Nephron progenitor cell (in vitro differentiated cells): ENCODE measurements around the gene SH3BP5.

Source experiments
- DNase-seq: peaks from one replicate; pipeline ENCODE4 v3.0.0; 2021
- H3K27ac Mint-ChIP-seq: 2 replicates; pipeline ENCODE4 v1.8.0; 2021; ENCODE audit warnings: mild to moderate bottlenecking, moderate library complexity, mixed read lengths
- H3K27me3 Mint-ChIP-seq: 2 replicates; pipeline ENCODE4 v1.8.0; 2021; ENCODE audit warnings: mild to moderate bottlenecking, low read depth, mixed read lengths; ENCODE audit not compliant: poor library complexity
- H3K36me3 Mint-ChIP-seq: 2 replicates; pipeline ENCODE4 v1.8.0; 2021; ENCODE audit warnings: low read depth, mixed read lengths
- H3K4me1 Mint-ChIP-seq: 2 replicates; pipeline ENCODE4 v1.8.0; 2021; ENCODE audit warnings: mixed read lengths
- H3K4me3 Mint-ChIP-seq: 2 replicates; pipeline ENCODE4 v1.8.0; 2021; ENCODE audit warnings: mild to moderate bottlenecking, moderate library complexity, mixed read lengths
- H3K9me3 Mint-ChIP-seq: 2 replicates; pipeline ENCODE4 v1.8.0; 2021; ENCODE audit warnings: mild to moderate bottlenecking, moderate library complexity, mixed read lengths
- CTCF ChIP-seq: fragments of 200-600 bp; sonication (generic); IDR thresholded peaks from 2 replicates; pipeline ENCODE4 v1.5.0; 2021; ENCODE audit warnings: antibody characterized with exemption

Gene SH3BP5

GRCh38 chr3:15310491-15311370 lies 21.7 kb downstream of the SH3BP5 start:
- Mint-ChIP-seq H3K27me3 (no peaks in the 10 kb centered on the region), H3K4me3 (no peak overlapping the region), H3K4me1 (peaks cover 39% of the 10 kb centered on the region), H3K9me3 (no peaks in the 10 kb centered on the region), H3K27ac (peak overlapping the region; percentile 62), H3K36me3 (peaks cover under 1% of the 10 kb centered on the region)
- TF ChIP-seq CTCF = no peak
- no peak for DNase-seq

GRCh38 chr3:15309662-15310335 lies 22.6 kb downstream of the SH3BP5 start:
- H3K4me3 Mint-ChIP-seq = no peak overlapping the region
- H3K4me1 Mint-ChIP-seq = peaks cover 45% of the 10 kb centered on the region
- no peak for TF ChIP-seq CTCF
- H3K9me3 Mint-ChIP-seq = no peaks in the 10 kb centered on the region
- no peaks in the 10 kb centered on the region for H3K27me3 Mint-ChIP-seq
- peaks cover 5% of the 10 kb centered on the region for H3K36me3 Mint-ChIP-seq
- H3K27ac Mint-ChIP-seq = peak overlapping the region; percentile 62
- DNase-seq = no peak

- TF ChIP-seq CTCF = no peak
- Mint-ChIP-seq H3K27me3 (peaks cover 2% of the 10 kb centered on the region), H3K27ac (no peak overlapping the region), H3K9me3 (no peaks in the 10 kb centered on the region), H3K36me3 (peaks cover 13% of the 10 kb centered on the region), H3K4me3 (no peak overlapping the region), H3K4me1 (peaks cover 45% of the 10 kb centered on the region)
- peak; percentile 42 for DNase-seq
These were observed 24.8 kb downstream of the SH3BP5 start for GRCh38 chr3:15307580-15307979.

GRCh38 chr3:15306979-15307359 lies 25.4 kb downstream of the SH3BP5 start:
- peaks cover 5% of the 10 kb centered on the region for H3K27me3 Mint-ChIP-seq
- no peaks in the 10 kb centered on the region for H3K9me3 Mint-ChIP-seq
- no peak overlapping the region for H3K4me3 Mint-ChIP-seq
- H3K27ac Mint-ChIP-seq = no peak overlapping the region
- TF ChIP-seq CTCF = no peak
- peaks cover 16% of the 10 kb centered on the region for H3K36me3 Mint-ChIP-seq
- H3K4me1 Mint-ChIP-seq = peaks cover 45% of the 10 kb centered on the region
- no peak for DNase-seq

GRCh38 chr3:15305359-15305844 lies 27.0 kb downstream of the SH3BP5 start:
- H3K27ac Mint-ChIP-seq = peak overlapping the region; percentile 6
- H3K4me3 Mint-ChIP-seq = no peak overlapping the region
- peaks cover 23% of the 10 kb centered on the region for H3K36me3 Mint-ChIP-seq
- H3K27me3 Mint-ChIP-seq = peaks cover 5% of the 10 kb centered on the region
- no peaks in the 10 kb centered on the region for H3K9me3 Mint-ChIP-seq
- peak; percentile 34 for TF ChIP-seq CTCF
- DNase-seq = no peak
- peaks cover 38% of the 10 kb centered on the region for H3K4me1 Mint-ChIP-seq
